H9 (cell line): Measurements from ENCODE around the gene LMCD1. TPM values are rescaled to one million over a fixed set of nuclear protein-coding genes. Genes with fewer than 3 reads are reported as not detected.

ENCODE experiments used
- DNase-seq: peaks from one replicate; pipeline ENCODE4 v3.0.0-alpha.2; 2017
- H2AFZ ChIP-seq: one replicate; pipeline ENCODE4 v1.6.1; 2013; ENCODE audit warnings: mild to moderate bottlenecking, low read length, control low read depth, moderate library complexity
- H2AK5ac ChIP-seq: 2 replicates; pipeline ENCODE4 v1.6.1; 2013; ENCODE audit warnings: low read length, control low read depth, mixed read lengths; ENCODE audit not compliant: insufficient read length
- H2BK120ac ChIP-seq: one replicate; pipeline ENCODE4 v1.6.1; 2013; ENCODE audit warnings: low read depth, mild to moderate bottlenecking, low read length, control low read depth, inconsistent platforms; ENCODE audit not compliant: poor library complexity, severe bottlenecking
- H2BK12ac ChIP-seq: 2 replicates; pipeline ENCODE4 v1.6.1; 2013; ENCODE audit warnings: low read length, control low read depth, mixed read lengths, low read depth; ENCODE audit not compliant: insufficient read length
- H2BK15ac ChIP-seq: 2 replicates; pipeline ENCODE4 v1.6.1; 2013; ENCODE audit warnings: low read depth, low read length, control low read depth
- H2BK20ac ChIP-seq: one replicate; pipeline ENCODE4 v1.6.1; 2013; ENCODE audit warnings: low read depth, mild to moderate bottlenecking, low read length, control low read depth, inconsistent platforms; ENCODE audit not compliant: poor library complexity, severe bottlenecking
- H2BK5ac ChIP-seq: 2 replicates; pipeline ENCODE4 v1.6.1; 2013; ENCODE audit warnings: low read length, control low read depth, mixed read lengths; ENCODE audit not compliant: insufficient read length
- H3K14ac ChIP-seq: 2 replicates; pipeline ENCODE4 v1.6.1; 2013; ENCODE audit warnings: low read length, control low read depth; ENCODE audit not compliant: insufficient read depth
- H3K18ac ChIP-seq: 2 replicates; pipeline ENCODE4 v1.6.1; 2013; ENCODE audit warnings: low read depth, mild to moderate bottlenecking, mixed read lengths, low read length, control low read depth; ENCODE audit not compliant: insufficient read length
- H3K23ac ChIP-seq: 2 replicates; pipeline ENCODE4 v1.6.1; 2013; ENCODE audit warnings: low read length, control low read depth, mixed read lengths, low read depth; ENCODE audit not compliant: insufficient read length
- H3K23me2 ChIP-seq: 2 replicates; pipeline ENCODE4 v1.6.1; 2013; ENCODE audit warnings: low read depth, mild to moderate bottlenecking, mixed read lengths, low read length, control low read depth; ENCODE audit not compliant: insufficient read length, poor library complexity, severe bottlenecking
- H3K27ac ChIP-seq: 2 replicates; pipeline ENCODE4 v1.5.1; 2013; ENCODE audit warnings: low read length, control low read depth, mixed read lengths, low read depth; ENCODE audit not compliant: insufficient read length
- H3K27me3 ChIP-seq: 2 replicates; pipeline ENCODE4 v1.6.1; 2013; ENCODE audit warnings: low read length, control low read depth, inconsistent platforms; ENCODE audit not compliant: insufficient read depth
- H3K4ac ChIP-seq: 2 replicates; pipeline ENCODE4 v1.6.1; 2013; ENCODE audit warnings: low read depth, mild to moderate bottlenecking, control low read depth, inconsistent platforms, low read length, moderate library complexity
- H3K4me1 ChIP-seq: 2 replicates; pipeline ENCODE4 v1.6.1; 2013; ENCODE audit warnings: low read length, control low read depth, inconsistent platforms; ENCODE audit not compliant: insufficient read depth
- H3K4me2 ChIP-seq: 2 replicates; pipeline ENCODE4 v1.6.1; 2013; ENCODE audit warnings: low read length, control low read depth, mixed read lengths; ENCODE audit not compliant: insufficient read length, insufficient read depth
- H3K56ac ChIP-seq: 2 replicates; pipeline ENCODE4 v1.6.1; 2013; ENCODE audit warnings: low read depth, mild to moderate bottlenecking, mixed read lengths, low read length, control low read depth; ENCODE audit not compliant: insufficient read length
- H3K79me1 ChIP-seq: 2 replicates; pipeline ENCODE4 v1.6.1; 2013; ENCODE audit warnings: low read depth, mild to moderate bottlenecking, moderate library complexity, low read length, control low read depth, inconsistent platforms; ENCODE audit not compliant: insufficient read depth, poor library complexity, severe bottlenecking
- H3K79me2 ChIP-seq: 2 replicates; pipeline ENCODE4 v1.6.1; 2013; ENCODE audit warnings: low read length, control low read depth, inconsistent platforms; ENCODE audit not compliant: insufficient read depth
- H3K9ac ChIP-seq: 2 replicates; pipeline ENCODE4 v1.6.1; 2013; ENCODE audit warnings: low read length, control low read depth, mixed read lengths; ENCODE audit not compliant: insufficient read length; ENCODE audit errors: extremely low read depth
- H3K9me3 ChIP-seq: one replicate; pipeline ENCODE4 v1.6.1; 2013; ENCODE audit warnings: low read depth, low read length, inconsistent platforms; ENCODE audit not compliant: control insufficient read depth
- H3T11ph ChIP-seq: one replicate; pipeline ENCODE4 v1.6.1; 2013; ENCODE audit warnings: mild to moderate bottlenecking, low read length, control low read depth, inconsistent platforms
- H4K20me1 ChIP-seq: one replicate; pipeline ENCODE4 v1.6.1; 2013; ENCODE audit not compliant: control insufficient read depth, insufficient read length, insufficient read depth
- H4K5ac ChIP-seq: 2 replicates; pipeline ENCODE4 v1.6.1; 2013; ENCODE audit warnings: low read depth, mild to moderate bottlenecking, mixed read lengths, low read length, control low read depth; ENCODE audit not compliant: insufficient read length
- H4K8ac ChIP-seq: replicated peaks from 2 replicates; pipeline ENCODE4 v1.6.1; 2013; ENCODE audit warnings: low read length, control low read depth, mixed read lengths, low read depth; ENCODE audit not compliant: insufficient read length
- H4K91ac ChIP-seq: 2 replicates; pipeline ENCODE4 v1.6.1; 2013; ENCODE audit warnings: low read depth, mild to moderate bottlenecking, moderate library complexity, mixed read lengths, low read length, control low read depth; ENCODE audit not compliant: insufficient read length
- H3K27ac Mint-ChIP-seq, 3 experiments: 2 replicates in 2 of 3; 3 replicates in 1 of 3; pipeline ENCODE4 v1.8.0; 2020 to 2021; ENCODE audit warnings: mixed read lengths in 3 of 3, mild to moderate bottlenecking in 1 of 3, moderate library complexity in 1 of 3
- H3K27me3 Mint-ChIP-seq: 2 replicates; pipeline ENCODE4 v1.8.0; 2021; ENCODE audit warnings: low read depth, mild to moderate bottlenecking, moderate library complexity, mixed read lengths
- H3K36me3 Mint-ChIP-seq, 3 experiments: 2 replicates in 2 of 3; 3 replicates in 1 of 3; pipeline ENCODE4 v1.8.0; 2020 to 2021; ENCODE audit warnings: low read depth in 3 of 3, mixed read lengths in 3 of 3; ENCODE audit not compliant: insufficient read depth in 1 of 3
- H3K4me1 Mint-ChIP-seq, 2 experiments: 2 replicates each; pipeline ENCODE4 v1.8.0; 2020; ENCODE audit warnings: mixed read lengths in 2 of 2
- H3K4me3 Mint-ChIP-seq, 2 experiments: 2 replicates in 1 of 2; 3 replicates in 1 of 2; pipeline ENCODE4 v1.8.0; 2020 to 2021; ENCODE audit warnings: mild to moderate bottlenecking in 2 of 2, mixed read lengths in 2 of 2, moderate library complexity in 1 of 2
- H3K9me3 Mint-ChIP-seq, 2 experiments: 2 replicates in 1 of 2; 3 replicates in 1 of 2; pipeline ENCODE4 v1.8.0; 2020; ENCODE audit warnings: mild to moderate bottlenecking in 2 of 2, mixed read lengths in 2 of 2, moderate library complexity in 1 of 2
- WGBS: extraction: QIAGEN DNeasy Blood & Tissue Kit; methylation state at CpG from one replicate; pipeline ENCODE4 v1.1.7; 2013; ENCODE audit warnings: missing lambda C conversion rate, low lambda C conversion rate, mixed read lengths; ENCODE audit not compliant: insufficient read length; ENCODE audit errors: extremely low coverage; 5-methylcytosine and 5-hydroxymethylcytosine counted together
- total RNA-seq: library from RNA; stranded (reverse); gene quantifications from 2 replicates; pipeline ENCODE4 v1.2.1, GENCODE V29; 2021
- TF ChIP-seq, protein P1 (sequence below): fragments of 200-600 bp; sonication (generic); conservative IDR thresholded peaks from 3 replicates; pipeline ENCODE4 v1.8.0; 2021; ENCODE audit warnings: antibody characterized with exemption, mild to moderate bottlenecking

Gene LMCD1
- total RNA-seq, 1 experiment from 2014 or later = 19.2 TPM

DNA sequence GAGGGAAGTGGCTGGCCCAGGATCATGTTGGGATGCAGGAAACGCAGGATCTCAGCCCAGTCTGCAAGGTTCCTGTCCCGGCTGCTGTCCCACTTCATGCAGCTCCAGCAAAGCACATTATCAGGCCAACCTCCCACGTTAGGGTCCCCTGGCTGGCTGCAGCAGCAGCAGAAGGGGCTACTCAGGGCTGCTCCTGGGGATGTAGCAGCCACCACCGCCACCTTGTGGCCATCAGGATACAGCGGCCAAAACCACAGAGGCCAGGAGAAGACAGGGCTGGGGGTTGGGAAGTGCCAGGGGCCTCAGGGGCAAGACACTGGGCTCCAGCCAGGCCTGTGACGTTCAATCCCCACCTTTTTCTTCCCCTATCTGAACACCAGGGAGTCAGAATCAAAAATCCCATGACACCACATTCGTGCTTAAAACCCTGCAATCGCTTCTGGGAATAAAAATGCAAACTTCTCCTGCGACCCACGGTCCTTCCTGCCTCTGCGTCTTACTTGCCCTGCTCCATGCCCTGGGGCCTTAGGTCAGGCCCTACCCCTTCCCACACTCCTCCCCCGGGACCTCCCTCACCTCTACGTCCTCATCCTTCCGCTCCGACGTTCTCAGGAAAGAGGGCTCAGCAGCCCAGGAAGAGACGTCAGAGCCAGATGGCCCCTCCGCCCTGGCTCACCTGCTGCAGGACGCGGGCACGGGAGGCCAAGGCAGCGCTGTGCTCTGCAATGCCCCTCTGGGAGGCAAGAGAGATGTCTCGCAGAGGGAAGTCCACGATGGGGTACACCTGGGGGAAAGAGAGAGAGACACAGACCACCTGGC is 121.5 kb downstream of the LMCD1 start:
- Histone ChIP-seq H2BK120ac (no peak overlapping the region), H2BK12ac (no peak overlapping the region), H2BK15ac (no peak overlapping the region), H3K18ac (peak overlapping the region; percentile 51), H4K5ac (peak overlapping the region; percentile 33), H3K79me1 (no peaks in the 10 kb centered on the region), H3K4ac (no peak overlapping the region), H2AFZ (no peak overlapping the region), H3K56ac (no peak overlapping the region), H2AK5ac (no peak overlapping the region), H4K20me1 (no peaks in the 10 kb centered on the region), H3K23ac (no peak overlapping the region), H3K27ac (no peak overlapping the region), H3K9ac (no peak overlapping the region), H3K4me1 (no peaks in the 10 kb centered on the region; the same call in 1 of the 2 replicates), H2BK20ac (no peak overlapping the region), H4K8ac (no peak overlapping the region), H3T11ph (no peak overlapping the region), H3K23me2 (no peaks in the 10 kb centered on the region), H4K91ac (no peak overlapping the region), H3K14ac (peak overlapping the region; percentile 21), H3K4me2 (no peak overlapping the region), H3K9me3 (no peaks in the 10 kb centered on the region), H3K79me2 (no peaks in the 10 kb centered on the region), H3K27me3 (no peaks in the 10 kb centered on the region), H2BK5ac (no peak overlapping the region)
- Mint-ChIP-seq H3K4me3 (no peak overlapping the region), H3K9me3 (peaks cover 3 to 6% of the 10 kb centered on the region in 2 experiments; a peak in 4 of 5 replicates), H3K36me3 (no peaks in the 10 kb centered on the region; a peak in 1 of 7 replicates), H3K27me3 (peaks cover 2% of the 10 kb centered on the region), H3K27ac (peak overlapping the region in 2 of 3 experiments; percentile 58 to 85; a peak in 3 of 7 replicates), H3K4me1 (peaks cover 14 to 15% of the 10 kb centered on the region in 2 experiments)
- TF ChIP-seq, protein P1, sequence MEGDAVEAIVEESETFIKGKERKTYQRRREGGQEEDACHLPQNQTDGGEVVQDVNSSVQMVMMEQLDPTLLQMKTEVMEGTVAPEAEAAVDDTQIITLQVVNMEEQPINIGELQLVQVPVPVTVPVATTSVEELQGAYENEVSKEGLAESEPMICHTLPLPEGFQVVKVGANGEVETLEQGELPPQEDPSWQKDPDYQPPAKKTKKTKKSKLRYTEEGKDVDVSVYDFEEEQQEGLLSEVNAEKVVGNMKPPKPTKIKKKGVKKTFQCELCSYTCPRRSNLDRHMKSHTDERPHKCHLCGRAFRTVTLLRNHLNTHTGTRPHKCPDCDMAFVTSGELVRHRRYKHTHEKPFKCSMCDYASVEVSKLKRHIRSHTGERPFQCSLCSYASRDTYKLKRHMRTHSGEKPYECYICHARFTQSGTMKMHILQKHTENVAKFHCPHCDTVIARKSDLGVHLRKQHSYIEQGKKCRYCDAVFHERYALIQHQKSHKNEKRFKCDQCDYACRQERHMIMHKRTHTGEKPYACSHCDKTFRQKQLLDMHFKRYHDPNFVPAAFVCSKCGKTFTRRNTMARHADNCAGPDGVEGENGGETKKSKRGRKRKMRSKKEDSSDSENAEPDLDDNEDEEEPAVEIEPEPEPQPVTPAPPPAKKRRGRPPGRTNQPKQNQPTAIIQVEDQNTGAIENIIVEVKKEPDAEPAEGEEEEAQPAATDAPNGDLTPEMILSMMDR = peak; percentile 98
- no CpG with 5 or more reads among the region's 24 CpGs for WGBS
- DNase-seq = peak; percentile 92
